ENCODE results near the gene UNC13D. TPM values are rescaled to one million over a fixed set of nuclear protein-coding genes. Genes with fewer than 3 reads are reported as not detected.

The UNC13D gene
- total RNA-seq, 4 donors from 2014 or later = 3.0 to 48.3 (median 16.2) TPM

DNA sequence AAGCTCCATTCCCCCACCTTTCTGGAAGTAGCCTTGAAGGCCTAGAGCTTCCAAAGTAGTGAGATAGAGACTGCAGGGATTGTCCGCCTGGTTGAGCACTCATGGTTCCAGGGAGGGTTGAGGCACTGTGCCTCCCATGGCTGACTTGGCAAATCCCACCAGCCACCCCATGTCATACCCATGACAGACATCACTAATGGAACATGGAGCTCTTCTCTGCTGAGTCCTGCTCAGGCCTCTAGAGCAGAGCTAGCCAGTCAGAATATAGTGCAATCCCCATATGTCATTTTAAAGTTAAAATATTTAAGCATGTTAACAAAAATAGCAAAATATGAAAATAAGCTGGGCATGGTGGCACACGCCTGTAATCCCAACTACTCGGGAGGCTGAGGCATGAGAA is 28.8 kb downstream of the UNC13D start:
- Histone ChIP-seq H3K27me3 (no peaks in the 10 kb centered on the region), H3K27ac (no peak overlapping the region), H3K36me3 (peaks cover 0 to 44% (median 17%) of the 10 kb centered on the region in 4 donors), H3K4me3 (no peak overlapping the region), H3K9me3 (no peaks in the 10 kb centered on the region), H3K4me1 (no peaks in the 10 kb centered on the region)
- in situ Hi-C loops (cut with MboI; ENCODE audit: low pct_ligation_motif_present in 1 of 4, low pct_unique_long_range_greater_than_20kb in 1 of 4, low sequenced_read_pairs in 3 of 4) (no loop called here), intact Hi-C loops (cut with DNase I; ENCODE audit: low total_unique reads) (no loop called here)
- no peak for DNase-seq
- 86% methylated on average over 3 of the region's 3 CpGs; no CpG with 5 or more reads in 1 of the 2 donors for WGBS, 2 donors (ENCODE audit: low coverage in 1 of 2)
- no peak for TF ChIP-seq POLR2AphosphoS5 (IDR thresholded peaks at IDR 0.05)
- TF ChIP-seq, protein P1, sequence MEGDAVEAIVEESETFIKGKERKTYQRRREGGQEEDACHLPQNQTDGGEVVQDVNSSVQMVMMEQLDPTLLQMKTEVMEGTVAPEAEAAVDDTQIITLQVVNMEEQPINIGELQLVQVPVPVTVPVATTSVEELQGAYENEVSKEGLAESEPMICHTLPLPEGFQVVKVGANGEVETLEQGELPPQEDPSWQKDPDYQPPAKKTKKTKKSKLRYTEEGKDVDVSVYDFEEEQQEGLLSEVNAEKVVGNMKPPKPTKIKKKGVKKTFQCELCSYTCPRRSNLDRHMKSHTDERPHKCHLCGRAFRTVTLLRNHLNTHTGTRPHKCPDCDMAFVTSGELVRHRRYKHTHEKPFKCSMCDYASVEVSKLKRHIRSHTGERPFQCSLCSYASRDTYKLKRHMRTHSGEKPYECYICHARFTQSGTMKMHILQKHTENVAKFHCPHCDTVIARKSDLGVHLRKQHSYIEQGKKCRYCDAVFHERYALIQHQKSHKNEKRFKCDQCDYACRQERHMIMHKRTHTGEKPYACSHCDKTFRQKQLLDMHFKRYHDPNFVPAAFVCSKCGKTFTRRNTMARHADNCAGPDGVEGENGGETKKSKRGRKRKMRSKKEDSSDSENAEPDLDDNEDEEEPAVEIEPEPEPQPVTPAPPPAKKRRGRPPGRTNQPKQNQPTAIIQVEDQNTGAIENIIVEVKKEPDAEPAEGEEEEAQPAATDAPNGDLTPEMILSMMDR (IDR thresholded peaks at IDR 0.05) = no peak
- TF ChIP-seq POLR2A (IDR thresholded peaks at IDR 0.05) = no peak
- TF ChIP-seq EP300 (IDR thresholded peaks at IDR 0.05; ENCODE audit: low read depth) = no peak

DNA sequence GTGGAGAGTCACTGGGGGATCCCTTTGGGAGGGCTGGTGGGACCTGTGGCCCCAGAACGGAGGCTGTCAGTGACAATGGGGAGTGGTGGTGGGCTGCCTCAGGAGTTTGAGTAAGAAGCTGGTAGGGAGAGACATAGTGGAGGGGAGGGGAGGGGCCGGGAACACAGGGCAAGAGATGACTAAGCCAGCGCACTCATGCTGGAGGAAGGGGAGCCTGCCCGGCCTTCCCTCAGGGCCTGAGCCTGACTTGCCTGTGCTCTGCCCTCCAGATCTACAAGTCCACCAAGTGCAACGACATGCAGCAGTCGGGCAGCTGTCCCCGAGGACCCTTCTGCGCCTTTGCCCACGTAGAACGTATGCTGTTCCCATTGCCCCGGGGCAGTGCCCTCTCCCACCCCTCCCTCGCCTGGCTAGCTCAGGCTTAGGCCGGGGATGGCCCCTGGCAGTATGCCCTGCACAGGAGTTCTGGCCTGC is 29.3 kb downstream of the UNC13D start:
- Histone ChIP-seq H3K27me3 (no peaks in the 10 kb centered on the region), H3K4me3 (no peak overlapping the region), H3K9me3 (no peaks in the 10 kb centered on the region), H3K36me3 (peaks cover 0 to 39% (median 15%) of the 10 kb centered on the region in 4 donors), H3K27ac (no peak overlapping the region), H3K4me1 (no peaks in the 10 kb centered on the region)
- in situ Hi-C loops (cut with MboI; ENCODE audit: low pct_ligation_motif_present in 1 of 4, low pct_unique_long_range_greater_than_20kb in 1 of 4, low sequenced_read_pairs in 3 of 4) (no loop called here), intact Hi-C loops (cut with DNase I; ENCODE audit: low total_unique reads) (no loop called here)
- no peak for DNase-seq
- no peak for TF ChIP-seq EP300 (IDR thresholded peaks at IDR 0.05; ENCODE audit: low read depth)
- TF ChIP-seq POLR2AphosphoS5 (IDR thresholded peaks at IDR 0.05) = no peak
- TF ChIP-seq, protein P1 (IDR thresholded peaks at IDR 0.05) = no peak
- no peak for TF ChIP-seq POLR2A (IDR thresholded peaks at IDR 0.05)
- 89% methylated on average over 12 of the region's 13 CpGs; no CpG with 5 or more reads in 1 of the 2 donors for WGBS, 2 donors (ENCODE audit: low coverage in 1 of 2)

DNA sequence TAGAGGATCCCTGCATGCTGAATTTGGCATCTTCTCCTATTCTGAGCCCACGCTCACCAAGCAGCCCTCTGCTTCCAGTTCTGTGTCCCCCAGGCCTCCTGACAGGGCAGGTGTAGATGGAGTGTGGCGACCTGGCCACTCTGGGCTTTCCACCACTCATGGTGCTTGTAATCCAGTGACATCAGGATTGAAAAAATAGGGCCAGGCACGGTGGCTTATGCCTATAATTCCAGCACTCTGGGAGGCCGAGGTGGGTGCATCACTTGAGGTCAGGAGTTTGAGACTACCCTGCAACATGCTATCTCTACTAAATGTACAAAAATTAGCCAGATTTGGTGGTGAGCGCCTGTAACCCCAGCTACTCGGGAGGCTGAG is 30.2 kb downstream of the UNC13D start:
- peaks cover 0 to 30% (median 10%) of the 10 kb centered on the region in 4 donors for H3K36me3 ChIP-seq

DNA sequence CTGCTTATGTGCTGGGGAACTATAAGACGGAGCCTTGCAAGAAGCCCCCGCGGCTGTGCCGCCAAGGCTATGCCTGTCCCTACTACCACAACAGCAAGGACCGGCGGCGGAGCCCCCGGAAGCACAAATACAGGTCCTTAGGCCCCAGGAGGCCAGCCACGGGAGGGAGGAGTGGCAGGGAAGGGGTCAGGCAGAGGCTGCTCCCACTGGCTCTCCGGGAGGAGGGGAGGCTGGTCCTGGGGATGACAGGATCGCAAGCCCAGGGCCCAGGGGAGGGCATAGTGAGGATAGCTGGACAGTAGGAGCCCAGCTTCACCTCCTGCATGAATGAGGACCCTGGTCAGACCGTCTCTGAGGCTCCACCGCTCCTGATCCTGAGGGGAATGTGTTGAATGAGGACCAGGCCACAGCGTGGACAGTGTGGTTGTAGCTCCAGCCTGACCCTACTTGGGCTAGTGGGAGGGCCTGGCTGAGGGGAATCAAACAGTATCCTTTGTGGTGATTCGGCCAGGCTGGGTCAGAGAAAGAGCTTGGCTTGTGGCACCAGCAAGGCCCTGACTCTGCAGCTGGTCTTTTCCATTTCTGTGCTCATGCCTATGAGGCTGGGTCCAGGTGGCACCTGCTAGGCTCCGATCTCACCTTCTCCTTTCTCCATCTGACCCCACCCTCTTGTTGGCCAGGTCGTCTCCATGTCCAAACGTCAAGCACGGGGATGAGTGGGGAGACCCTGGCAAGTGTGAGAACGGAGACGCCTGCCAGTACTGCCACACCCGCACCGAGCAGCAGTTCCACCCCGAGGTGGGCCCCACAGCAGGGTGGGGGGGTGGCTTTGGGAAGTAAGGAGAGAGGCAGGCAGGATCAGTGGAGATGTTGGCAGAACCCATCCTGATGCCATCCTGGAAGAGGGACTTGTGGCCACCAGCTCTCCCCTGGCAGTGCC is 30.9 kb downstream of the UNC13D start:
- no peaks in the 10 kb centered on the region for H3K4me1 ChIP-seq
- H3K9me3 ChIP-seq = no peaks in the 10 kb centered on the region
- H3K4me3 ChIP-seq = no peak overlapping the region
- DNase-seq = no peak
- WGBS, 2 donors (ENCODE audit: low coverage in 1 of 2) = 88 to 94% methylated on average over 6 to 24 of the region's 24 CpGs
- intact Hi-C loops (cut with DNase I; ENCODE audit: low total_unique reads) = no loop called here
- H3K36me3 ChIP-seq = peaks cover 0 to 23% (median 7%) of the 10 kb centered on the region in 4 donors
- TF ChIP-seq EP300 (IDR thresholded peaks at IDR 0.05; ENCODE audit: low read depth) (no peak), POLR2A (IDR thresholded peaks at IDR 0.05) (no peak), POLR2AphosphoS5 (IDR thresholded peaks at IDR 0.05) (no peak)
- TF ChIP-seq, protein P1 (IDR thresholded peaks at IDR 0.05) = no peak
- H3K27ac ChIP-seq = no peak overlapping the region
- no peaks in the 10 kb centered on the region for H3K27me3 ChIP-seq
- in situ Hi-C loops (cut with MboI; ENCODE audit: low pct_ligation_motif_present in 1 of 4, low pct_unique_long_range_greater_than_20kb in 1 of 4, low sequenced_read_pairs in 3 of 4) = no loop called here

More for the DNA sequence above, 30.2 kb downstream of the UNC13D start:
- no peaks in the 10 kb centered on the region for H3K9me3 ChIP-seq
- H3K27me3 ChIP-seq = no peaks in the 10 kb centered on the region
- TF ChIP-seq, protein P1 (IDR thresholded peaks at IDR 0.05) = no peak
- TF ChIP-seq POLR2AphosphoS5 (IDR thresholded peaks at IDR 0.05) = no peak
- TF ChIP-seq POLR2A (IDR thresholded peaks at IDR 0.05) = no peak
- no peak for TF ChIP-seq EP300 (IDR thresholded peaks at IDR 0.05; ENCODE audit: low read depth)
- no peak for DNase-seq
- H3K27ac ChIP-seq = no peak overlapping the region
- intact Hi-C loops (cut with DNase I; ENCODE audit: low total_unique reads) (no loop called here), in situ Hi-C loops (cut with MboI; ENCODE audit: low pct_ligation_motif_present in 1 of 4, low pct_unique_long_range_greater_than_20kb in 1 of 4, low sequenced_read_pairs in 3 of 4) (no loop called here)
- 65 to 95% methylated on average over 2 to 6 of the region's 6 CpGs for WGBS, 2 donors (ENCODE audit: low coverage in 1 of 2)
- H3K4me1 ChIP-seq = no peaks in the 10 kb centered on the region
- H3K4me3 ChIP-seq = no peak overlapping the region

Data from transverse colon (tissue), 4 donors.